SW 1271 (cell line): ENCODE results near the gene ACAD8.
"Not testable (repeated sequence)": the region's sequence is repeated elsewhere in the genome, so short reads cannot be mapped to it uniquely, and the experiment has no call there.

Source experiments
- DNase-seq, 2 experiments: peaks; one replicate each; lab custom pipeline; 2025; lab: John Stamatoyannopoulos, UW

The ACAD8 gene

DNA sequence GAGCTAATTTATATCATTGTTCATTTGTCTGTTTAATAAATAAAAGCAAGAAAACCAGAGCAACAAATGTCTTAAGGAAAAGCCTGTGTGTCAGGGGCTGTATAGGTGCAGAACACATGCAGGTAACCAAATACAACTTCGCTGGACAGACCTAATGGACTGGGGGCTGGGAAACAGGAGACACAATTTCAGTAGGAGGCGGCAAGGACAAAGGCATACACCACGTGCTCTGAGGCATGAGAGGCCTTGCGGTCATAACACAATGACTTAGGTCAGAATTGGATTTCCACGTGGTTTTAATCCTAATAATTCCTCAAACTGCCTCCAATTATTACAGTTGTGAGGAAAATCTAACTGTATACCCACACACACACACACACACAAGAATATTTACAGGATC lies 14.1 kb downstream of the ACAD8 start:
- no peak for DNase-seq

DNA sequence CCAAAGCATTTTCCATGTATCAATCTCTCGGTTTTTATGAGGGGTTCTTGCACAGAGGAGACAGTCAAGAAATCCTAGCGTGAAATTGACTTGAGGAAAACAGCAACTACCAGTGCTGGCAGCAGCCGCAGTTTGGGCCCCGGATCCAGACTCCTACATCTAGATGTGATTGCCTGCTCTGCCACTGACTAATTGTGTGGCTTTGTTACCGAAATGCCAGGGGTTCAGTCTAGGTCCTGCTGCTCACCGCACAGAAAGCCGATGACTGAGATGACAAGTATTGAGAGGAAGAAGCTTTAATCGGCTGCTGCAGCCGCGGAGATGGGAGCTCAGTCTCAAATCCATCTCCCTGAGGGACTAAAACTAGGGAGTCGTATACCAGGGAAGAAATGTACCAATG lies 14.6 kb downstream of the ACAD8 start:
- DNase-seq, result no peak

DNA sequence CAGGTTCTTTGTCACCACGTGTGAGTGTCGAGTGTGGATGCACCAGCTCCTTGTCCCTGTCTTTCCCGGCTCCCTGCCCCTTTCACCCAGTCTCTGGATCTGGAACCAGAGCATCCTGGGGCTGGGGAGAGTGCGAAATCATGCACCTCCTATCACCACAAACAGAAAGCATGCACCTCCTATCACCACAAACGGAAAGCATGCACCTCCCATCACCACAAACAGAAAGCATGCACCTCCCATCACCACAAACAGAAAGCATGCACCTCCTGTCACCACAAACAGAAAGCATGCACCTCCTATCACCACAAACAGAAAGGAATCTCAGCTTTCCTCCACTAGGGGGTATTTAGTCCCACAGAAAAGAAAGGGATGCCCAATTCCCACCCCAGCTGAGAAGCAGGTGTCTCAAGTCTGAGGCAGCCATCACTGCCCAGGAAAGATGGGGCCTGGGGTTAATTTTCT lies 16.9 kb downstream of the ACAD8 start:
- peak in 1 of 2 experiments; percentile 18 for DNase-seq

DNA sequence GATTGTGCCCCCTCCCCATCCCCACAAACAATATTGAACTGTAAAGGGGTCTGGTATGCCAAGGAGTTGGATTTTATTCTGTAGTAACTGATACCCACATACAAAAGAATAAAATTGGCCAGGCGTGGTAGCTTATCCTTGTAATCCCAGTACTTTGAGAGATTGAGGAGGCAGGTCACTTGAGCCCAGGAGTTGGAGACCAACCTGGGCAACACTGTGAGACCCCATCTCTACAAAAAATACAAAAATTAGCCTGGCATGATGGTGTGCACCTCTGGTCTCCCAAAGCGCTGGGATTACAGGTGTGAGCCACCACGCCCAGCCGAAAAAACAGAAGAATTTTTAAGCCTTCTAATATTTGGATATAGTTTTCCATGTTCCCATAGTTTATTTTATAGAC lies 18.6 kb downstream of the ACAD8 start:
- no peak for DNase-seq

DNA sequence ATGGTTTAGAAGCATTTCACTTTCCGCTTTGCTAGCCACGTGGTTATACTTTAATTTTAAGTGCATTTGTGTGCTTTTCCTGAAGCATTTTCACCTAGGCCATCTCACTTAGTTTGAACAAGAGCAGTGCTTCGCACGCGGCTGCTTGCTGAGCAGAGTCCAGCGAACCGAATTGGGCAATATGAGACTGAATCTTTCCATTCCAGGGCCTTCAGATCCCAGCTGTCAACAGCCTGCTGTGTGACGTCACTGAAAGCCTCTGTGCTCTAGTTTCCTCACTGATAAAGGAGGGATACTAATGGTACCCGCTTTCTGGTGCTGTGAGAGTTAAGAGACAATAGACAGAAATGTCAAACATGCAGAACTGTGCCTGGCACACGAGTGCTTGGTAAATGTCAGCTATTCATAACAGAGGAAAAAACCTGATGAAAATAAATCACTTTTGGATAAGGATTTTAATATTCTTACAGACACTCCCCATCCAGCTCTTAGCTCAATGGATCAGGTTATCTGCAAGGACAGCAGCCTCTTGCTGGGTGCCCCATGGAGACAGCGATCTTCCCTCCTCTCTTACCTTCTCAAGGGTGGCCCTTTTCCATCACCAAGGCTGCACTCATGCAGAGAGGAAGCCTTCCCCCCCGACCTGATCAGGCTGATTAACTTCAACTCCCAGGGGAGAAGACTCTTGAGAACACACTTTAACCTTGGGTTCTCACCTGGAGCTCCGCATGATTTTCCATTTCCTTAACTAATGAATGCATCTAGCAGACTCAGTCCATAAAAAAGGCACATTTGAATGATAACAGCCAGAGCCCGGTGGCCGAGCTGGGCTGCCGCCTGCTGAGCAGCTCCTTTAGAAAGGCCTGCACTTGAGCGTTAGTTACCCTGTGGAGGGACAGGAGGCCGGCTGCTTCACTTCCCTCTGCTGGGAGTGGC lies 19.3 kb downstream of the ACAD8 start:
- DNase-seq, result no peak

DNA sequence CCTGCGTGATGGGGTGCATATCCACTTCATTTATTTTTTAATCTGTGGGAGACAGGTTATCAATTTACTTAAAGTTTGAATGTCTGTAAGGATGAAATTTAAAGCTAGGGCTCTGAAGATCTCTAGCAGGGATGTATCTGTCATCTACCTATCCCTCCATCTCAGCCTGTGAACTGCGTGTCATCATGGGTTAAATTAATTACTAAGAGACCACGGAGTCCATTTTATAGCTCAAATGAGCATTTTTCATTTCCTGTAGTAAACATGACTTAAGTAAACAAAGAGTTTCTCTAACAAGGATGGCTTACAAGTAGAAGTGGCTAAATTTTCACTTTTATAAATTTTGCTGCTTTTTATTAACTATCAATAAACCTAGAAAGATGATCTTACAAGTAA lies 19.9 kb downstream of the ACAD8 start:
- DNase-seq, result no peak

DNA sequence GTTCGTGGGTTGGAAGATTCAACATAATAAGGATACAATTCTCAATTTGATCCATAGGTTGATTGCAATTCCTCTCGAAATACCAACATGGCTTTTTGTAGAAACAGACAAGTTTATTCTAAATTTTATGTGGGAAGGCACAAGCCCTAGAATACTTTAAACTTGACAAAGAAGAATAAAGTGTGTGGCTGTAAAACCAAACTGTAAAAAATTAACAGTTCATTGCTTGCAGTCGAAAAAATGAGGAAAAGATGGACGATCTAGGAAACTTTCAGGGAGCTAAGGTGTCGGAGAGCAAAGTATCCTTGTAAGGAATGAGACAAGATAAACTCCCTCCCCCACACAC lies 21.8 kb downstream of the ACAD8 start:
- DNase-seq, result no peak

DNA sequence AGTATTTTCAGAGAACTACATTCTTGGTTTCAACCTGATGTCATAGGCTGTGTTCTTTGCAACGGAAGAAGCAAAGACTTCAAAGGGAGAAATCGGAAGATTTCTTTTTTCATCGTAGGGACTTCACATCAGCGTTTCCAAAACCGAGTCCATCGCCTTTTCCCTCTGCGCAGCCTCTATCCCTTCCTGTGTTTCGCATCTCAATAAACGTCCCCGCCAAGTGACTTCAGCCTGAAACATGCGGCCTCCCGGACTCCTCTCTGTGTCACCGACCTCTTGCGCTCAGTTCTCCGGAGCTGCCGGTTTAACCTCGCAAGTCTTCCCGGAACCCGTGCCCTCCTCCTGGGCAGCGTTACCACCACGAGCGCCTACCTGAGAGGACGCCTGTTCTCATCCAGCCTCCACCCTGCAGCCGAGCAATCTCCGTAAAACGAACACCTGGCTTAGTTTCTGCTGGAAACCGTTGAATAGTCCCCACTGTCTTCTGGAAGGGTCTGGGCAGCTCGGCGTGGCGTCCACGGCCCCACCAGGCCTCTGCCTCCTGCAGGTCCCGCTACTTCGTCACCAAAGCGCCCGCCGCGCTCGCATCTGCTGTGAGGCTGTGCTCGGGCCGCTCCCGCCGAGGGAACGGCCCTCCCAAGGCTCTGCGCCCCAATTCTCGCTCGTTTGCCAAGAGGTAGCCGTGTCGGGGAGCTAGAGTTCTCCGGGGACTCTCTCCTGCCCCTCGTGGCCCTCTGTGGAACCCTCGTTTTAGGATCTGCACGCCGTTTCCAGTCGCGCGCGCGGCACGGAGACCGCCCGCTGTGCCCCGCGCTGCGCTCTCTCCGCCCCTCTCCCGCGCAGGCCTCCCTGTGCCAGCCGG lies 22.4 kb downstream of the ACAD8 start, which contains the start of gene GLB1L3:
TSS of gene GLB1L3 (plus strand) at position 846 of the 862 bp plus-strand sequence. CDS start 362 bp downstream, outside the sequence.
- DNase-seq, result no peak

DNA sequence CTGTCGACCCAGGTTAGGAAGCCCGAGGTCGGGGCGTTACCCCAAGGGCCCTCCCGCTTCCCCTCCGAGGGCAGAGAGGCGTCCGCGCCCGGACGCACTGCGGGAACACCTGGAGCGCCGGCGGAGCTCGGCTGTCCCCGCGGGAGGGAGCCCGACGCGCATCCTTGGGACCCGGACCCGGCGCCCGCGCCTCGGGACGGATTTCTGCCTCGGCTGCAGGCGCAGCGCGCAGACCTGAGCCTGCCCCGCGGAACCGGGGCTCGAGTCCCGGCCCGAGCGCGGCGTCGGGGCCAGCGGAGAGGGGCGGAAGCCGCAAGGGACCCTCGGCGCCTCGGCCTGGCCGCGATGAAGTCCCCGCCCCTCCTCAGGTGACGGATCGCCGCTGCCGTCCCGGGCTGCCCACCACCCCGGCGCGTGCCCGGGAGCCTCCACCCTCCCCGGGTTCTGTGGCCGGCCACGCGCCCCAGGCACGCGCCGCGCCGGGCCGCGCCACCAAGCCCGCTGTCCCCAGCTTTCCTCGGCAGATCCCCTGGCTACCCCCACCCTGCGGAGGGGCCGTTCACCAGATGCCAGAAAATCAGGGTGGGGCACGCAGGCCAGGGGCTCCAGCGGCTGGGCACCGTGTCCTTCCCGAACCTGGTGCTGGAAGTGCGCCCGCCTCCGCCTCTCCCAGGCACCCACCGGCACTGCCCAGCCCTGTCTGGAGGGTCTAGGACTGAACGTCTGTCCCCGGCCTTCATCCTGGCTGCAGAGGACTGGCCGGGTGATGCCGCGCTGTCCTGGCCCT lies 23.2 kb downstream of the ACAD8 start:
- no peak for DNase-seq

DNA sequence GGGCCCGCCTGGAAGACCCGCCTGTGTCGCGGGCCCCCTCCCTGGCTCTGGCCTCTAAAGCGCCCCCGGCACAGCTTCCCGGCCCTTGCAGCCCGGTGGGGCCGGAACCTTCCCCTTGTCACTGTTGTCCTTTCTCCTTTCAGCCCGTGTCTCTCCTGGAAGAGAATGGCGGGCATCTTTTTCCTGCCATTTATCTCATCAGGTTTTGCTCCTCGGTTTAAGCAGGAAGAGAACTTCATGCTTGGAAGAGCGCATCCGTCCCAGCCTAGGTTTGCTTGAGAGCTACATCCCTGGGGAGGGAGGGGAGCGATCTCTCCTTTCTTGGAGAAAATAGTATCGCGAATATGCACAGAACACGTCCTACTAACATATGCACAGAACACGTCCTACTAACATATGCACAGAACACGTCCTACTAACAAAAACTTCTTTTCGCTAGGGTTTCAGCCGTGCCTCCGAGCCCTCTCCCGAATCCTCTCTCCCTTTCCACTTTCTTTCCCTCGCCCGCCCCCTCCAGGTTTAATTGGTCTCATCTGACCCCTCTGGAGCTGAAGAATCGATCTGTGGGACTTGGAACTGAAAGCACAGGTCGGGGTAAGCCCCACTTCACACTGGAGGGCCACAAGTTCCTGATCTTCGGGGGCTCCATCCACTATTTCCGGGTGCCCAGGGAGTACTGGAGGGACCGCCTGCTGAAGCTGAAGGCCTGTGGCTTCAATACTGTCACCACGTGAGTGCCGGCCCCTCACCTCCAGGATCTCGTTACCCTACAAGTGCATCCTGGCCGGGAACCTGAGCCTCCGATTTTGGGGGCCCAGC lies 24.0 kb downstream of the ACAD8 start:
- DNase-seq, result no peak

DNA sequence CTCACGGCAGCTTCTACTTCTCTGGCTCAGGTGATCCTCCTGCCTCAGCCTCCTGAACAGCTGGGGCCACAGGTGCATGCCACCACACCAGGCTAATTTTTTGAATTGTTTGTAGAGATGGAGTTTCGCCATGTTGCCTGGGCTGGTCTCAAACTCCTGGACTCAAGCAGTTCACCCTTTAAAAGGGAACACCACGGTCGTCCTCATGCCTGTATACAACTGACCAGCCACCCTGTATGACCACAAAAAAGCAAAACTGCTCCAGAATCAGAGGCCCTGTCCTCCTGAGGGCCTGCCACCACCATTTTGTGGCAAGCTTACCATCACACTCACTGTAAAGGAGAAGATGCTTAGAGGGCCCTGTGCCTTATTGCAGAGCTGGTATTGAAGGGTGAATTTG lies 25.0 kb downstream of the ACAD8 start:
- no peak for DNase-seq

DNA sequence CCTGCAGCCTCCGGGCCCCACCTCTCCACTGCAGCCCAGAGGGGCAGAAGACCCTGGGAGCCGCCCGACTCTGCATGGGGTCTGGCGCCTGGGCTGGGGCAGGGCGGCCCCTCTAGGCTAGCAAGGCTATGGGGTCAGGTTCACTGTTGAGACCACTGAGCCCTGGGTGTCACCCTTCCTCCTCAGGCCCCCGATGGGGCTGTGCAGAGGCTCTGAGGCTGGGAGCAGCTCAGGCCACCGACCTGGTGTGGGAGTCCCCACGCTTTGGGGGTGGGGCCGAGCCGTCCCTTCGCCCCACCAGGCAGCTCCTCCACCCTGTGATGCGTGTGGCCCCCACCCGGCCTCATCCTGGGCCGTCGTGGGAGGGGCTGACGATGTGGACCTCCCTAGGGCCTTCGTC lies 28.3 kb downstream of the ACAD8 start:
- DNase-seq, result not testable (repeated sequence)

DNA sequence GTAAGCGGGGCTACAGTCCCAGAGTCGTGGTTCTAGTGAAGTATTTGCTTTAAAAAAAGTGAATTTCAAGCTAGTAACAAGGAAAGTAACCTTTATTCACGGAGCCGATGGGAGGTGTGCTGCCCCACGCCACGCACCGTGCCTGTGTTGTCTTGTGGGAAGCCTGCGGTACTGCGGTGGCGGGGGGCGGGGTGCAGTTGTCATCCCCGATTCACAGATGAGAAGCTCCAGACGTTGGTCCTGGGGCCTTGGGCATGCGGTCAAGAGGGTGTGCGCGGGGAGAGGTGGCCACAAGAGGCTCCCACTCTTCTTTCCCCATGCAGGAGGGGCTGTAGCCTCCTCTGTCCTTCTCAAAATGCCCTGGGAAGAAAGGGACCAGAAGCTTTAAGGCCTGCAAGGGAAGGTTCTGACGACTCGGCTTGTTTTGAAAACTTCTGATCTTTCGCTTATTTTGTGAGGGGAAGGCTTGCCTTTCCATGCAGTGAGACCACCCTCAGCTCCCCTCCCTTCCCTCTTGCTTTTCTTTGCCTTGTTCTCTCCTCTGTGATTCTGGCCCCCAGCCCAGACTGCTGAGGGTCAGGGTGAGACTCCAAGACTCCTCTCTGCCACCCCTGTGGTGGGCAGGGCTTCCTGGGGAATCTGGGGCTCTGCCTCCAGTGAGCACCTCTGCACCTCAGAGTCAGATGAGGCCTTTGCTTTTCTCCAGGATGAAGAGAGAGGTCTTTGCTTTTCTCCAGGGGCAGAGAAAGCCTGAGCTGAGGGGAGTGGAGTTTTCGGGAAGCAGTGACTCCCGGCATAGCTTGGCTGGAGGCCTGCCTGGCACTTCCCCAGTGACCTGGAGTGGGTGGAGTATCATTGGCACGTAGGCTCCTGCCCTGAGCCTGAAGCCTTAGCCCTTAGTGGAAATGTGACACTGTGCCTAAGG lies 29.0 kb downstream of the ACAD8 start:
- DNase-seq, result no peak

DNA sequence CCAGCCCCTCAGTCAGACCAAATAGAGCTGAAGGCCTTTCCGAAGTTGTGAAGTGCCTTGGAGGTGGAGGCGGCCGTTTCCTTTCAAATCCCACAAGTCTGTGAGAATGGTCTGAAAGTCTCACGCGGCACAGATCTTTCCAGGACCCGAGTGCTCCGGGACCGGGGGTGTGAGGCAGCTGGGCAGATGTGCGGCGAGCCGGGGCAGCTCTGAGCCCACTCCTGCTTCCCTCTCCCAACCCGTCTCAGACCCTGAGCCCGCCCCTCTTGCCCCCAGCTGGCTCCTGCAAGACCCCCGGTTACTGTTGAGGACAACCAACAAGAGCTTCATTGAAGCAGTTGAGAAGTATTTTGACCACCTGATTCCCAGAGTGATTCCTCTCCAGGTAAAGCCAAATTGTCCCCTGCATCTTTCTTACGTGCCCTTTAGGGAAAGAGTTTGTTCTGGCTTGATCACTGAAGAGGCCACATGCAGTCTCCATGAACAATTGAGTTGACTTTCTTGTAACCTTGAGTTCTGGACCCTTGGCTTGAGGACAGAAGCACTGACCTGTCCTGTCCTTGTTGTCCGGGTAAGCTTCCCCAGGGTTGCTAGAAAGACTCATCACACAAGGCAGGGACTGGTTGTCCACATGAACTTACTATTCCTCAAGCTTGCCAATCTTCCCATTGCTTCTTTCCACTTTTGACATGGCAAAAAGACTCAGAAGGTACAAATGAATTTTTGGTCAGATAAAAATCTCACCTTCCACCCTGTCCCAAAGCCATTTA lies 30.3 kb downstream of the ACAD8 start:
- DNase-seq, result no peak

DNA sequence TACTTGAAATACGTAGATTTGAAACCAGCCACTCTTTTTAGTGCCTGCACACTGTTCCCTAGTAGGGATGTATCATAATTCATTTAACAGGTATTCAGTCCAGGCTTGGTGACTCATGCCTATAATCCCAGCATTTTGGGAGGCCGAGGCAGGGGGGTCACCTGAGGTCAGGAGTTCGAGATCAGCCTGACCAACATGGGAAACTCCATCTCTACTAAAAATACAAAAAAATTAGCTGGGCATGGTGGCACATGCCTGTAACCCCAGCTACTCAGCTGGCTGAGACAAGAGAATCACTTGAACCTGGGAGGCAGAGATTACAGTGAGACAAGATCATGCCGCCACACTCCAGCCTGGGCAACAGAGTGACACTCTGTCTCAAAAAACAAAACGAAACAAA lies 31.0 kb downstream of the ACAD8 start:
- DNase-seq, result not testable (repeated sequence)

DNA sequence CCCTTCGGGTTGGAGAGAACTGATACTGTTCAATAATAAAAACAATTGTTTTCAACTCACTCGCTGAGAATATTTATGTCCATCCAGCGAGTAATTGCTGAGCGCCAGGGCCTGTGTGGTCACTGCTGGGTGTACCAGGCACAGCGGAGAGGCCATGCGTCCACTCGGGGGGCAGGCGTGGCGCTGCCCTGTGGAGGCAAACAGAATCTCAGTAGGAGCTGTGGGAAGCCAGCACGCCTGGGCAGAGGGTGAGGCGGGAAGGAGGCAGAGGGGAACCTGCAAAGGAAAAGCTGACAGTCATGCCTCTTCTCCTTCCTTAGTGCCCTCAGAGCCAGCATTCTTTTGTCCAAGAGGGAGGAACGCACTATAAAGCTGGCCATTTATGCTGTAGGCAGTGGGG lies 34.2 kb downstream of the ACAD8 start:
- DNase-seq, result no peak

DNA sequence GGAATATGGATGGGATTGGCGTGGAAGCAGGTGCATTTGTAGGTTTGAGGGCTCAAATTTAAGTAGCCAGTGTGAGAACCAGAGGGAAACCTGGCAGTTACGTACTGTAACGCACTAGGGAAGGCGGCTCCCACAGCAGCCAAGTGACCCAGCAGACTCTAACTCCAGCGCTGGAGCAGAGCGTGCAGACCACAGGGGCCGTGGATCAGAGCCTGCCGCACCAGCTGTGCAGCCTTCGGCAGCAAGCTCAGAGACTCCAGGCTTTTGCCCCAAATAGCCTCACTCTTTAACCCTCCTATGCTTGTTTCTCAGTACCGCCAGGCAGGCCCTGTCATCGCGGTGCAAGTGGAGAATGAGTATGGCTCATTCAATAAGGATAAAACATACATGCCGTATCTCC lies 35.1 kb downstream of the ACAD8 start:
- DNase-seq, result no peak

DNA sequence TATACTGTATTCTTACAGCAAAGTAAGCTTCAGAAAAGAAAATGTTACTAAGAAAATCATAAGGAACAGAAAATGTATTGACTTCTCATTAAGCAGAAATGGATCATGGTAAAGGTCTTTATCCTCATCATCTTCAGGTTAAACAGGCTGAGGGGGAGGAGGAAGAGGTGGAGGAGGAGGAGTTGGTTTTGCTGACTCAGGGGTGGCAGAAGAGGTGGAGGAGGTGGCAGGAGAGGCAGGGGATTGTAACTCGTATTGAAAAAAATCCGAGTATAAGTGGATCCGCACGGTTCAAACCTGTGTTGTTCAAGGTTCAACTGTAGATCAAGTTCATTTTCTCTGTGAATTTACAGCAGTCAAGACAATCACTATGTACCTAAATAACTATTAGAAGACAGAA lies 35.8 kb downstream of the ACAD8 start:
- no peak for DNase-seq

DNA sequence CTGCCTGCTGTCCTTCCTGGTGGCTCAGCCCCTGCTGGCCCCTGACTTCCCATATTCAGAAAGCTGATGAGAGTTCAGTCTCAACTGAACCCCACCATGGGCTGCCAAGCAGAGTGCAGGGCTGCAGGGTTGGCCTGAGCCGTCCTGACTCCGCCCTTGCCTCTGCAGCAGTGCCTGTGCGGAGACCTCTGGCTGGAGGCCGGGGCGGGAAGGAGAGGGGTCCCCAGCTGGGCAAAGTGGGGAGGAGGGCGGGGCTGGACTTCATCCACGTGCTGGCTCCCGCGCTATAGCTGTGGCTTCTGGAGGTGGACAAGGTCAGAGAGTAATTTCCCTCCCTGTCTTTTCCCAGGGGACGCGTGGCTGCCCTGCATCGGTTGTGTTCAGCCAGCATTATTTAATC lies 36.4 kb downstream of the ACAD8 start:
- no peak for DNase-seq
